Epithelial cell of proximal tubule (primary cell): ENCODE data around the gene NSG1. TPM values are rescaled to one million over a fixed set of nuclear protein-coding genes. Genes with fewer than 3 reads are reported as not detected.

Source experiments
- DNase-seq: peaks from one replicate; pipeline ENCODE4 v3.0.0-alpha.2; 2011; ENCODE audit warnings: low read depth
- H3K4me3 ChIP-seq: 2 replicates; pipeline ENCODE4 v1.5.1; 2011; ENCODE audit warnings: low read depth, mild to moderate bottlenecking, low read length
- total RNA-seq: library from RNA; depleted of rRNA; stranded (reverse); fragments of >200 nt; gene quantifications from 2 replicates; pipeline ENCODE4 v1.2.3, GENCODE V29; 2015
- TF ChIP-seq, protein P1 (sequence below): conservative IDR thresholded peaks from 2 replicates; pipeline ENCODE4 v1.5.1; 2012; ENCODE audit warnings: low read depth, mild to moderate bottlenecking, low read length

Gene NSG1
- total RNA-seq, 1 donor from 2014 or later, result 3.2 TPM

- H3K4me3 ChIP-seq, result no peak overlapping the region
- no peak for DNase-seq
- TF ChIP-seq, protein P1, sequence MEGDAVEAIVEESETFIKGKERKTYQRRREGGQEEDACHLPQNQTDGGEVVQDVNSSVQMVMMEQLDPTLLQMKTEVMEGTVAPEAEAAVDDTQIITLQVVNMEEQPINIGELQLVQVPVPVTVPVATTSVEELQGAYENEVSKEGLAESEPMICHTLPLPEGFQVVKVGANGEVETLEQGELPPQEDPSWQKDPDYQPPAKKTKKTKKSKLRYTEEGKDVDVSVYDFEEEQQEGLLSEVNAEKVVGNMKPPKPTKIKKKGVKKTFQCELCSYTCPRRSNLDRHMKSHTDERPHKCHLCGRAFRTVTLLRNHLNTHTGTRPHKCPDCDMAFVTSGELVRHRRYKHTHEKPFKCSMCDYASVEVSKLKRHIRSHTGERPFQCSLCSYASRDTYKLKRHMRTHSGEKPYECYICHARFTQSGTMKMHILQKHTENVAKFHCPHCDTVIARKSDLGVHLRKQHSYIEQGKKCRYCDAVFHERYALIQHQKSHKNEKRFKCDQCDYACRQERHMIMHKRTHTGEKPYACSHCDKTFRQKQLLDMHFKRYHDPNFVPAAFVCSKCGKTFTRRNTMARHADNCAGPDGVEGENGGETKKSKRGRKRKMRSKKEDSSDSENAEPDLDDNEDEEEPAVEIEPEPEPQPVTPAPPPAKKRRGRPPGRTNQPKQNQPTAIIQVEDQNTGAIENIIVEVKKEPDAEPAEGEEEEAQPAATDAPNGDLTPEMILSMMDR, result no peak
Observed at GRCh38 chr4:4412641-4413372, 25.9 kb downstream of the NSG1 start.

DNA sequence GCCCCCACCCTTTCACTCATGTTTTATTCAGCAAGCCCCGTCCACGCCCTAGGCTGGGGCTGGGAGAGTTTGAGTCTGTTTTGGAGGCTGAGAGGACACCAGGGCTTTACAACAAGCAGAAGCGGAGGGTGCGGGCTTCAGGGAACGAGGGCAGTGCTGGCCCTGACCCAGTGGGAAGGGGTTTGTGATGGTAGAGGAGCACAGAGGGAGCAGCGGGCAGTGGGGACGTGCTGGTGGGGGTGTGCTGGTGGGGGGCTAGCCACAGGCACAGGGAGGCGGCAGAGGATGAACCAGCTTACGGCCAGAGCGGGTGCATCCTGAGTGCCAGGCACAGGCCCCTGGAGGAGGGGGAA lies 26.4 kb downstream of the NSG1 start:
- DNase-seq, result no peak
- TF ChIP-seq, protein P1, result no peak
- H3K4me3 ChIP-seq, result no peak overlapping the region

GRCh38 chr4:4413806-4414205 lies 26.9 kb downstream of the NSG1 start:
- H3K4me3 ChIP-seq, result no peak overlapping the region
- TF ChIP-seq, protein P1, result no peak
- no peak for DNase-seq

DNA sequence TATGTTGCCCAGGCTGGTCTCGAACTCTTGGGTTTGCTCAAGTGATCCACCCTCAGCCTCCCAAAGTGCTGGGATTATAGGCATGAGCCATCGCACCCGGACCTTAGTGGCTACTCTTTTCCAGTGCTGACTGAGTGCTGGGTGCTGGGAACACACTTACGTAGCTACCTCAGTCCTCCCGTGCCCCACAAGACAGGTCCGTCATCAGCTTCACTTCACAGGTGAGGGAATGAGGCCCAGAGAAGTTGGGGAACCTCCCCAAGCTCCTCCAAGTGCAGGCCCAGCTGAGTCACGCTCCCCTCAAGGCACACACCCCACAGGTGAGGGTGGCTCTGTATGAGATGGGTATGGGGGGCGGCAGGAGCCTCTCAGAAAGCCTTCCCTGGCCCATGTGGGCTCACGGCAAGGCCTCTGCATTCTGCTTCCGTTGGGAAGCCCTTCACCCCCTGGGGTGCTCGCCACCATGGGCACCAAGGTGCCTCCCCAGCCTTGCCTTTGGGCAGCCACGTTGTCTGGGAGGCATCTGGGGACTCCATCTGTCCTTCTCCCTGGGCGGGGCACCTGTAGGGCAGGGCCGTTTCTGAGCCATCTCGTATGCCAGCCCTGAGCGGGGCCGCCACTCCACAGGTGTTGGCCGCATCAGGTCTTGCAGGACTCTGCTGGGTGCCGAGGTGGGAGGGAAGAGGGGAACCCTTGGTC lies 28.4 kb downstream of the NSG1 start:
- TF ChIP-seq, protein P1, result no peak
- H3K4me3 ChIP-seq, result no peak overlapping the region
- no peak for DNase-seq

DNA sequence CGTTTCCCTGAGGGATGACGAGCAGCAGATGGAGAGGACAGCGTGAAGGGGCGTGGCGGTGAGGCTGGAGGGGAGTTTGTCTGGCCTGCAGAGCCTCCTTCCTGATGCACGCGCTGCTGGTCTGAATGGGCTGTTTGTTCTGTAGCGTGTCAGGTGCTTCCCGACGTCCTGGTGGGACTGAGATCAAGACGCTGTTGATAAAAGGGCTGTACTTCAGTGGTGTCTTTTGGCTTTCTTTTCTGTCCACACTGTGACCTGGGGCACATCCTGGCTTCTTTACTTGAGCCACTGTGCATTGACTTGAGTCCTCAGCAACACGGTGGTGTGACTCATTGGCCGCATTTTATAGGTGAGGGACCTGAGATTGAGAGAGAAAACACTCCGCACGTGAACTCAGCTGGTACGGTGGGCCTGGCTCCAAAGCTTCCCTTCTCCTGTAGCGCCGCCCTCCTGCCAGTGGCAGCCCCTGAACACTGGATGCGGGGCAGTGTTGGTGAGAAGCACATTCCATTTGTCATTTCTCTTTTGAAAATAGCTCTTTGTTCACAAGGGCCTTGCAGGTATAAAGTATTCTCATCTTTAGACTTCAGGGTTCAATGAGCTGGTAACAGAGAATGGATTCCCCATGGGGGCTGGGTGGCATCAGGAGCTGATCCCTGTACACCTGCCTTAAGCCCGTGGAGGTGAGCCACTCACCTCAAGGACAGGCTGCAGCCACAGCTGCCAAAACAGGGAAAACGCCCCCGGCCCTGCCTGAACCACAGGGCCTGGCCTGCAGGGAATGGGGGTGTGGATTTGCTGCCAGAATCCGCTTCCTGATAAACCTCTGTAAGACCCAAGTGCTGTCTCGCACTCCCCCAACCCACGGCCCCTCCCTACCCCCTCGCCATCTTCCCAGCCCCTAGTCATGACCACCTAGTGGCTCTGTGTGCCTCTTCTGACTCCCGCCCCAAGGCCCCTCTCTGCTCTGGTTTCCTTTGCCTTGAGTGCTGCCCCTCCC lies 29.2 kb downstream of the NSG1 start:
- TF ChIP-seq, protein P1, result no peak
- DNase-seq, result no peak

DNA sequence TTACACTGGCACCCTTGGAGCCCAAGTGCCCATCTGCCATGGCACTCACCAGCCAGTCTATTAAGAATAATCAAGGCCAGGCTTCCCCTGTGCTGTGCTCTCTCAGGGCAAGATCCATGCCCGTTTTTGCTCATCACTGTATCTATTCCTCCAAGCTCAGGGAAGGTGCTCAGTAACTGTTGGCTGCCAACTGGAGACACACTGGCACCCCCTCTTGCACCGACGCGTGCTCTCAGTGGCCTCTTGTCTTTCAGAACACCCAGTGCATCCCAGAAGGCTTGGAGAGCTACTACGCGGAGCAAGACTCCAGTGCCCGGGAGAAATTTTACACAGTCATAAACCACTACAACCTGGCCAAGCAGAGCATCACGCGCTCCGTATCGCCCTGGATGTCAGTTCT lies 30.1 kb downstream of the NSG1 start:
- DNase-seq, result no peak
- no peak overlapping the region for H3K4me3 ChIP-seq
- TF ChIP-seq, protein P1, result no peak

More for the DNA sequence above, 29.2 kb downstream of the NSG1 start:
- H3K4me3 ChIP-seq, result no peak overlapping the region
